GM12874 (cell line): Measurements from ENCODE around the gene TTLL1.
A peak's percentile ranks its signal among the peaks of the same experiment; 100 is the strongest.

Source experiments
- CTCF ChIP-seq: IDR thresholded peaks from 2 replicates; pipeline ENCODE4 v1.5.1; 2011; ENCODE audit warnings: low read depth, mild to moderate bottlenecking, control low read depth, low read length, moderate library complexity; ENCODE audit not compliant: insufficient read depth

Gene TTLL1

GRCh38 chr22:43094085-43094484 is 4.9 kb upstream of the TTLL1 start:
- TF ChIP-seq CTCF: 0 out of 2 replicates have a peak, but pooled peaks have one; percentile 5

- no peak for TF ChIP-seq CTCF
Observed at GRCh38 chr22:43092085-43092484, 2.9 kb upstream of the TTLL1 start.

- TF ChIP-seq CTCF: peak; percentile 49; the same call in 1 of the 2 replicates
Observed at GRCh38 chr22:43090130-43090789, 1.1 kb upstream of the TTLL1 start.

DNA sequence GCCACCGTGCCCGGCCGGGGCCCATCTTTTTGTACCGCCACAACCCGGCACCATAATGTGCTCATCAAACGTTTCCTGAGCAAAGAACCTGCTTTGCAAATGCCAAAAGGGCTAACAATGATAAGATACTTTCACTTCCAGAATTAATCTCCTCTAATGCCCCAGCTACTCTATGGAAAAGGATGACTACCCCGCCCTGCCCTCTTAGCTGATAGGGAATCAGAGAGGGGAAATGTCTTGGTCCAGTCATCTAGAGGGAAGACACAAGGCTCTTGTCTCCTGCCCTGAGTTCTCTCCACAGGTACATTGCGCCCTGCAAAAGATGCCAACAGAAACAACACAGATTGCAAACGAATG is 586 bp downstream of the TTLL1 start:
- no peak for TF ChIP-seq CTCF

DNA sequence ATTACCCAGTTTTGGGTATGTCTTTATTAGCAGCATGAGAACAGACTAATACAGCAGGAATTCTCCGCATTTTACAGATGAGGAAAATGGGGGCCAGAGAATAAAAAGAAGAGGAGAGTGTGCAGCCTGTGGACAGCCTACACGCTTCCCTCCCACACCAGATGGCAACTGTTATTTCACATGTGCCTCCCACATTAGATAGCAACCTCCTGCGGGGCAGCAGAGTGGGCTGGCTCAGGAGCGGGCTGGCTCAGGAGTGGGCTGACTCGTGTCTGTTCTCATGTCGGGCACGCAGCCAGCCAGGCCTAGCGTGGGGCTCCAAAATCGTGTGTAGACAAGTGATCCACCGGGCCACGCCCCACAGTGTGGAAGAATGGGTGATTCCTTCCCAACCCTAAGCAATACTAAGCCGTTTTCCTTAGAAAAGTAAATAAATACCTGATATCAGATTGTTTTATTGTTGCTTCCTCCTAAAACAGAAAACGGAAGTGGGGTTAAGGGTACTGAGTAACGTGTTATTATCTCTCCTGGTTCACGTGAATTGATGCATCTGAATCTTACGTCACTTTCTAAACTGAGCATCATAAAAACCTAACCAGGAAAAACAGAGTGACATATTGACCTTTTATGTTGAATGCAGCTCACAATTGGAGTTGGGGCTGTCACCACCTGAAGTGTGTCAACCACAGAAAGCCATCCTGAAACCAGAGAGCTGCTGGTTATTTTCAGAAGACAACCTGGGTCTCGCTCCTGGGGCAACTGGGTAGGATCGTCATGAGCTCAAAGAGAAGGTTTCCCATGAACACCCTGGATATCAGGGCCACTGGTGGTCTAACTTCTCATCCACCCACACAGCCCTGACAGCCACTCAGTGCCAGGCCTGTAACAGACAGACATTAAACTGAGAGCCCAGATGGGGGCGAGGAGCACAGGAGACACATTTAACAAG is 3.3 kb downstream of the TTLL1 start:
- no peak for TF ChIP-seq CTCF

DNA sequence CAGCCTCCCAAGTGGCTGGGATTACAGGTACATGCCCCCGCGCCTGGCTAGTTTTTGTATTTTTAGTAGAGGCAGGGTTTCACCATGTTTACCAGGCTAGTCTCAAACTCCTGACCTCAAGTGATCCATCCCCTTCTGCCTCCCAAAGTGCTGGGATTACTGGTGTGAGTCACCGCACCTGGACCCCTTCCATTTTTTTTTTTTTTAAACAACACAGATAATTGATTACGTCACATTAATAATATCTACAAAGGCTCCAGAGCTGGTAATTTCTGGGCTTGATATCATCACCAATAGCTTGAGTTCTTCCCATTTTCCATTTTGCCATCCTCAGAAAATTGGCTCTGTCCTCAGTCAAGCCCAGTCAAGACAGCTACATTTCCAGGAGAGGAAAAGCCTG is 7.2 kb downstream of the TTLL1 start:
- TF ChIP-seq CTCF: no peak

DNA sequence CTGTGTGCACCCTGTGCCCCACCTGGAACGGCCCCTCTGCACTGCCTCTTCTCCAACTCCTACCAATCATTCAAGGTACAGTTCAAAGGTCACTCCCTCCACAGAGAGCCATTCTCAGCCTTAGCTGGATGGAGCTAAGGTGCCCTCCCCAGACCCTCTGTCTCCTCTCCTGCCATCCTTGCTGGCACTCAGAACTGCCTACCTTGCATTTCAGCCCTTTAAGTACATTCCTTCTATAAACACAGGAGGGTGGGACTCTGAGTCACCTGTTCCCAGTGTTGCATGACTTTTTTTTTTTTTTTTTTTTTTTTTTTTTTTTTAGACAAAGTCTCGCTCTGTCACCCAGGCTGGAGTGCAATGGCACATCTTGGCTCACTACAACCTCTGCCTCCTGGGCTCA is 8.6 kb downstream of the TTLL1 start:
- TF ChIP-seq CTCF: no peak
